HG02973 (cell line): ENCODE data around the gene BCAR3.

Experiments
- ATAC-seq: cut with Tn5 transposase; IDR thresholded peaks from one replicate; pipeline ENCODE4 v1.9.1; 2021; ENCODE audit warnings: moderate library complexity; ENCODE audit not compliant: unreplicated experiment

The BCAR3 gene

DNA sequence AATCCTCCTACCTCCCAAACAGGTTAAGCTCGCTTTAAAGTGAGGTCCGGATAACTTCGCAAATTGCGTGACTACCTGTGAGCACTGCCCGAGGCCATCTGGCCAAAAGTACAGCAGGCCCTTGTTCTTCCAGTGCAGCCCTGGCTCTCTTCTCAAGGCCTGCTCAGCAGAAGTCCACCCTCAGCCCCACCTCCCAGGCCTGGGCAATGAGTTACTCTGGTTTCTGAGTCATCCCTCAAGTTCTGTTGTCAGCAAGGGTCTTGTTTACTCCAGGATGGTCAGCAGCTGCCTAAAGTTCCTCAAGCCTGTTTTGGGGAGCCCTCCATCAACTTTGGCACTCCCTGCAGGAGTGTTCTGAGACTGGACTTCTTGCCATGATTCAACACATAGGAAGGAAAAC, 101.7 kb downstream of the BCAR3 start:
- ATAC-seq, result no peak

DNA sequence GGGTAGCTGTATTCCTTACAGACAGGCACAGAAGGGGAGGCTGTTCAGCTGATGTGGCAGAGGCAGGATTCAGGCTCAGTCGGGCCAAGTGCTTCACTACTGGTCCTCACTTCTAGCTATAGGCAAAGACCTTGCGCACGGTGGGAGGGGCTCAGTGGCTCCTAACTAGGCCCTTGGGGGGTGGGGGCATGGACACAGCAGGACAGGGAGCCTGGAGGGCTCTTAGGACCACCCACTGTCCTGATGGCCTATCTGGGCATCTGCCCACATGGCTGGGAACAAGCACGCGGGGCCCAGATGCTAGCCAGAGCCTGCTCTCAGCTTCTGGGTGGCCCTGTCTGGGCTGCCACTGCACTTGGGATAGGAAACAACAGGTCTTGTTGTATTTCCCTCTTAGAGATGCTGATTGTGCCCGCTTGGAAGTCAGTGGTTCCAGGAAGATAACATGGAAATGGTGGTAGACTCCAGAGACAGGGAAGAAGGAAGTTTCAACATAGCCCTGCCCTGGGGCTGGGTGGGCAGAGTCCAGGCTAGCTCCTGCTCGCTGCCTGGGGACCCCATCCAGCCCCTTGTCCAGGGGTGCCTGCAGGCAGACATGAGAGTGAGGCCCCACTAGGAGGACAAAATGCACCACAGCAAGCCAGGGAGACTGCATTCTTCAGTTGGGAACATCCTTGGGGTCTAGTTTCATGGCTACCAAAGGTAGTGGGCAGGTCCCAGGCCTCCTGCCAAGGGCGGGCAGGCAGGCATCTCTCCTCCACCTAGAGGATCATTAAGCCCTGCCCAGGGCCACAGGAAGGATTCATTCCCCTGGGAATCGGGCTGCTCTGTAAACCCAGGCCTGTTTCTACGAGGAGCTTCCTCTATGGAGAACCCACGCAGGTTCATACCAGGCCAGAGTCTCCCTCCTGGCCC, 102.5 kb downstream of the BCAR3 start:
- ATAC-seq, result no peak

DNA sequence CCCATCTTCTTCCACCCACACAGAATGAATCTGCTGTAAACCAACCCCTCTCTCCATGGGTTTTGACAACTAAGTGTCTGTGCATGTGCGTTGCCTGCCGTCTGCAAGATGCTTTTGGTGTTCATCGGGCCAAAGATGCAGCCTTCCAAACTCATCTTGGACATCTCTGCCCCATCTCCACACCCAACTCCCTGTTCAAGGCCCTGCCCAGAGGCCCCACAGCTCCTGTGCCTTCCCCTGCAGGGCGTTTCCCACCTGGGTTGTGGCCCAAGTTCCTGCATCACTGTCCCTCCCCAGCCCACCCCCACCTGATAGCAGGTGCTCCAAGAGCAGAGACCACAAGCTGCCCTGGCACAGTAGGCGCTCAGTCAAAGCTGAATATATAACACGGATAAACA, 103.2 kb downstream of the BCAR3 start:
- ATAC-seq, result no peak

DNA sequence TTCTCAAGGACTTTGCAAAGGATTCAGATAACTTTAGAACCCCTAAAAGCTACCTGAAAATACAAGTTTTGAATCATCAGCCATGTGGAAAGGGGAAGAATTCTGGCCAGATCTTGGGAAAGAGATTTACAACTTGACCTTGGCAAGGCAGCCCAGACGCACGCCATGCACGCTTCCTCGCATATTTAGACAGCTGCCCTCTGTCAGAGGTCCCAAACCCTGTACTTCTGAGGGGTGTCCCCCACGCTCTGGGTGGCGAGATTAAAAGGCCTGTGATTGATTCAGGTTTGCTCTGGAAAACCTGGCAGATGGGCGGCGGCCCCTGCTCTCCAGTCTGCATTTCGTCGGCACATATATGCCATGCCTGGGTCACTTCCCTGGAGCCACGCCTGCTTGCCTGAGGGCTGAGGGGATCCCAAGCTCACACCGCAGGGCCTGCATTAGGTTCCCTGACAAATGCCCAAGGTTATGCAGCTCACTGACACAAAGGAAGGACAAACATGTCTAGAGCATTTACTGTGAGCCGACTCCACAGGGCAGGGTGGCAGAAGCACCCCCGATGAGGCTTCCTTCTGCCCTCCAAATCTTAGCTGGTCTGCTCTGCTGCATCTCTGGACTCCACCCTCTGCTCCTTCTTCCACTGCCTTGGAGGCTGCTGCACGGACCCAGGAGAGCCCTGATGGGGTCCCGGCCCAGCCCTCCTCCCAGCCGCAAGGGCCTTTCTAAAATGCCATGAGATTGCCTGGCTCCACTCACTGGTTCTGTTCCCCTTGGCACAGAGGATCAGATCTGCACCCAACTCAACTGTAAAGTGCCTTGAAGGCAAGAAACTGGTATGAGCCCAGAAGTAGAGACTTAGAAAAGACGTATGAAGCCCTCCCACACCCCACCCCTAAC, 103.9 kb downstream of the BCAR3 start:
- ATAC-seq, result no peak

DNA sequence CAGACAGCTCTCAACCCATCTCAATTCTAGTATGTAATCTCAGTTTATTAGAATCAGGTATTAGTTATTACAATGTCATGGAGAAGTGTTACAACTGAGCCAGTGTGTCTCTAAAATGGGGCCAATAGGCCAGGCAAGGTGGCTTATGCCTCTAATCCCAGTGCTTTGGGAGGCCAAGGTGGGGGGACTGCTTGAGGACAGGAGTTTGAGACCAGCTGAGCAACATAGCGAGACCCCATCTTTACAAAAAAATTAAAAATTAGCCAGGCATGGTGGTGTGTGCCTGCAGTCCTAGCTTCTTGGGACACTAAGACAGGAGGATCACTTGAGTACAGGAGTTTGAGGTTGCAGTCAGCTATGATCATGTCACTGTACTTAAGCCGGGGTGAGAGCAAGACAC, 104.9 kb downstream of the BCAR3 start:
- no peak for ATAC-seq

DNA sequence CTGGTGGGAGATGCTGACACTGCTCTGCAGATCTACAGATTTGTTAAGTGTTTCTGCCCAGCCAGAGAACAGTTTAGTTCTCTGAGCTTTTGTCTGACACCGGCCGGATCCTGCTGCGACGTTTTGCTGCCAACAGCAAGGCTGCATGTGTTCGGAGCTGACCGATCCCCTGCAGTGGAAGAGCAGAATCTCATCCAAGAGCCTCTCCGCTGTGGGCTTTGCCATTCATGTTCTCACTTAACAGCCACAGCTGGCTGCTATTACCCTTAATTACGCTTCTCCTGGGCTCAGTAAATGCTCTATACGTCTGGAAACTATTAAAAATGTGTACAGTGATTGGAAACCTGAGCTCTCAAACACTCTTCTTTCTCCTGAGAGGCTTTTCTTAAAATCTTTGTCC, 105.3 kb downstream of the BCAR3 start:
- no peak for ATAC-seq

DNA sequence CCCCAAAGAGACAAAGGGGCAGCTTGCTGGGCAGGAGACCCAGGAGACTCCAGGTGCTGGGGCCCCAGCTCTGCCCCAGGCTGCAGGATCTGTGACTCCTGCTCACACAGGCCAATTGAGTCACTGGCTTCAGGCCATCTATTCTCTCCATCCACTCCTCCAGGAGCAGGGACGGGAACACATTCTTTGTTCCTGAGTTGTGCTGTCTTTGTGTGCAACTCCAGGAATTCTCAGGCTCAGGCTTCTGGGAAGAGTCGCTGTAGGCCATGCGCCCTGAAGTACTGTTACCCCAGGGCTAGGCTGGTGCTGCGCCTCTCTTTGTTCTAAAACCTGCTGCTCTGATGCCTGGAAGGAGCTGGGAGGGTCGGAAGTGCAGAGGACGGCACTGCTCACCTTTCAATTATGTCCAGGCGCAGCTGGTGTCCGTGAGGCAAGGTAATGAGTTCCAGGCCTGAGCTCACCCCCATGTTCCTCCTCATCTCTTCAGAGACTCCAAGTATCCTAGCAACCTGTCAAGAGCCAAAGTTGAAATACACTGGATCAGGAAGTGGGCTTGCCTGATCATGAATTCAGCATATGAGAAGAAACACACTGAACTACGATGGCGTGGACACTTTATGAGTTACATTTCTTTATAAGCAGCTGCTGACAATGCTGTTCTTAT, 105.9 kb downstream of the BCAR3 start:
- ATAC-seq, result no peak

DNA sequence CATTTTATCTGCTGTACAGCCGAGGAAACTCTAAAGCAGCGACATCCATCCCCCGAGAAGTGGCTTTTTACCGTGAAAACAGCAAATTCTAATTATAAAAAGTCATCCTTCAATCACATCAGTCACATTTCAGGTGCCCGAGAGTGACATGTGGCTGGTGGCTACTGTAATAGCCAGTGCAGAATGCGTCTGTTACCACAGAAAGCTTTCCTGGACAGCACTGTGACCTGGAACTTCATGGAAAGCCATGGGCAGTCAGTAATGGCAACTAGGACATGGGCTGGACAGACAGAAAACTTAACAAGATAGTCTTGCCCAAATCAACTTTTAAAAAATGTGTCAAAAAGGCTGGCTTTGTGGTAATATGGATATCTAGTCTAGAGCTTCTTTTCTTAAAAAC, 106.6 kb downstream of the BCAR3 start:
- no peak for ATAC-seq

DNA sequence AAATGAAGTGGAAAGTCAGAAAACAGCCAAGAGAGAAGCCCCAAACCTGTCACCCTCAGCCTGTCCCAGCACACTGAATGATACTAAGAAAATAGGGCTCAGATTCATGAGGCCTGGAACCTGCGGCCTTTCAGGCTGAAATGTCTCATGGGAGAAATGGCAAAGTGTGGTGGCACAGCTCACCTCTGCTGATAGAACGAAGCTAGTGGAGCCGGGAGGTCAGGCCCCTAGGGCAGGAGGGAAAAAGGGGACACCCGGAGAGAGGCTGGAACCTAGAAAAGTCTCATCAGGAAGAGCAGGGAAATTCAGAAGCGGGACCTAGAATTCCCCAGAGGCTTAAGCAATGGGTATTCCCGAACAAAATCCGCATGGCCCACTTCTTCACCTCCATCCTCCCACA, 107.1 kb downstream of the BCAR3 start:
- ATAC-seq, result no peak

DNA sequence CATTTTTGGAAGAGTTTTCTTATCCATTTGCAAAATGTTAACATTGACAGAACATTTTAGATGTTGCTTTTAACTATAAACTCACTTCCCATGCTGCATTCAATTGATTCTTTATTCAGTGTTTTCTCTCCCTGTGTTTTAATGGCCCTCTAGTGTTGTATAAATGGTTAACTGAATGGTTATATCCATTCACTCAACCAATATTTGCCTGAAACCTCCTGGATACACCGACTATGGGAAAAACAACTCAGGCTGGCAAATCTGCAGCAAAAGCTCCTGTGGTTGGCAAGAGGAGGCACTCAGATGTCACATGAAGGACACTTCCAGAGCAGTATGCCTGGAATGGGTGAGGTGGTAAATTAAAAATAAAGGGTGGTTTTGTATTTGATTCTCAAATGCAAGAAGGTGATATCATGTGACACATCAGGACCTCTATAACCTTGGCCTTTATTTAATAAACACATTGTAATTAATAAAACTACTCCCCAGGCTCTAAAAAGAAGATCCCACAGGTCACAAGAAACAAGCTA, 107.6 kb downstream of the BCAR3 start:
- ATAC-seq, result no peak

DNA sequence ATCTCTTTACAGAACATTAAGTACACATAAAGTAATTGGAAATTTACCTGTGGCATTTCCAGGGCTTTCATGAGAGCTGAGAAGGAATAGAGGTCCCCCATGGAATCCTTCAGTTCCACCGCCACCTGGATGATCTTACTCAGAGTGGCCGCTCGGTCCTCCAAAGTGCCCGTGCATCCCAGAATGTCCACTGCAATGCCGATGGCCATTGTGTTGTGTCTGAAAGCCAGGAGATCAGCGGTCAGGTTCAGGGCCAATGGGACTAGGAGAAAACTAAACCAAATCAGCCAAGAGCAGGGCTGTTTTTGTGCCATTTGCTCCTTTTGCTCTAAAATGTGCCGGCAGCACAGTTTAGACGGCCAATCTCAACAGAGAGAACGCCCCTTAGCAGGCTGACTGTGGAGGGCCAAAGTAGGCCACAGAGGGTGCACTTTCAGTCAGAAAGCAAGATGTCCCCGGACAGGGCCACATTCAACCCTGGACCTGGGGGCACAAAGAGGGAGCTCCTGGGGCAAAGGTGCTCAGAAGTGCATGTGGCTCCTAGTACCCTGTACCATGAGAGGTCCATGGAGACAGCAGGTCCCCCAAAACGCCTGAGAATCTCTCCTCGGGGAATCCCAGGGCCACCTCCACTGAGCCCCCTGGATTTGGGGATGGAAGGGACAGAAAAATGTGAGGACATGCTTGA, 109.9 kb downstream of the BCAR3 start:
- ATAC-seq, result no peak

DNA sequence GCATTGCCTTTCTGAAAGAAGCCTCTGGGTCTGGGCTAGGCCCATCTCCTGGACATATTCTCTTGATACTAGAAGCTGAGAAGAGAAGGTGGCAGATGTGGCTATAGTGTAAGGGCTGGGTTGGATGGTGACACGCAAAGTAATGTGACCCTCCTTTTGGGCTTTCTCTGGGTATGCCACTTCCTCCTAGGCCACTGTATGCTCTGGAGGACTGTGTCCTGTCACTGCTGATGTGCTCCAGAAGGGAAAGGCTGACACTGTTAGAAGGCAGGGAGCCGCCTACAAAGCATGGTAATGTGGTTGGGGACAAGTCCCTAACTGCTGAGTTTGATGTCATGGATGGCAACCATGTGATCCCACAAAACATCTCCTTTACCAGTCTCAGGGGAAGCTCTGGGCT, 112.1 kb downstream of the BCAR3 start:
- ATAC-seq, result no peak

DNA sequence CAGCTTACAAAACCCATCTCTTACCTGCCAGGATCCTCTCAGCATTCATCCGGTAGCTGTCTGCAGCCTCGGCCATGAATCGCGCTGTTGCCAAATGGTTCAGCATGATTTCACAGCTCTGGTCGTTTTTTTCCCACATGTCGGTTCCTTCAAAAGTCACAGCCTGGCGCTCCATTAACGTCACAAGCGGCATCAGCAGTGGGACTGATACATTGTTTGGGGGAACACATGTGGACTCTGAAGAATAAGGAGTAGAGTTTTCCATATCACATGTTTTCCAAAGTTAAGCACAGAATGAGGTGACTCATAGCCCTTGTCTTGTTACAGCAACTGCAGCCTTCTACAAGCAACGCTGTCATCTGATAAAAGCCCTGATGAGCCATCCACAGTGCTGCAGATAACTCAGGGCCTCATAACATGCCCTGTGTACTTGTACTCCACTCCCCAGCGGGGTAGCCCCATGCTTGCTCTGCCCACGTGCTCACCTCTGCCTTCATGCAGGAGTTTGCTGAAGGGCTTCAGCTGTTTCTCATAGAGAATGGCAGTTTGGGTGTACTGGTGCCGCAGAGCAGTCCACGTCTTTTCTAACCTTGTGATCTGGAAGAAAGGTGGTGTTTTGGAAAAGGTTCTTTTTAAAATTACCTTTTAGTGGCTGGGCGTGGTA, 114.2 kb downstream of the BCAR3 start:
- ATAC-seq, result no peak

DNA sequence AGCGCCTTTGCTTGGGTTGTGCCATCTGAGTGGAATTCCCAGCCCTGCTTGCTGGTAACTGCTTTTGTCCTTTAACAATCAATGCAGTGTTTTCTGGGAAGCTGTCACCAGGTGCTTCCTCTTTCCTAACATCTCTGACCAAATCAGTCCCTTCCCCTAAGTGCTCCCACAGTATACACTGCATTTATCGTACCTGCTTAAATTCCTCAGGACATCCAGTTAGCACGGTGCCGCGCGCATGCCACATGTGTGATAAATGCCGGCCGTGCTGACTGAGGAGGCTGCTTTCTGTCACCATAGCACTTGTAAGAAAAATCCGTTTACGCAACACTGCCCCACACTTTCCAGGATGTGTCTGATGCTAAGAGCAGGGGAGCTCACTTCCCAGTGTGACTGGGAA, 115.4 kb downstream of the BCAR3 start:
- ATAC-seq, result no peak

DNA sequence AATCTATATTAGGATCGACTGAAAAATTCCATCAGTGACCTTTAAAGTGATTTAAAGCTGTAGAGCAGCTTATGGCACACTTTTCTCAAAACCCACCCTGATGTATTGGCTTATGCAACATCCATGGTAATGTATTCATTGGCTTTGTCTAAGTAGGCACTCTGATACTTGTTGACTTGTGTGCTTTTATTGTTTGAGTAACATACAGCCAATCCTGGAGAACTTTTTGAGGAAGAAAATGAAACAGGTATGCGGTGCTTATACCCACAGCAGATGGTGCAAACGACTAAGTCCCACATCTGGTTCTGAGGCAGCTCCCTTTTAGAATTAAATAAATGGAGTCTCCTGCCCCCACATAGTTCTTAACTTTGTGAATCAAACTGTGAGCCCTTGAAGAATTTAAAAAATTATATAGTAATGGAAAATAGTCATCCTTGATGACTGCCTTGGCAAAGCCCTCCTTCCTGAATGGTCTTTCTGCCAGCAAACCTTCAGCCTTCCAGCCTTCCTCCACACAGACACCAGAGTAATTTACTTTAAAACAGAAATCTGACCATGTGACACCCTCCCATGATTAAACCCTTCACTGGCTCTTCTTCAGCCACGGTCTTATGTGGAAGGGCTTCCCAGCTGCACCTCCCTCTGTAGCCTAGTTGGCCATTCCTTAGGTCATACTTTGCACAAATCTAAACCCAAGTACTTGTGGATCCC, 116.0 kb downstream of the BCAR3 start:
- ATAC-seq, result no peak

DNA sequence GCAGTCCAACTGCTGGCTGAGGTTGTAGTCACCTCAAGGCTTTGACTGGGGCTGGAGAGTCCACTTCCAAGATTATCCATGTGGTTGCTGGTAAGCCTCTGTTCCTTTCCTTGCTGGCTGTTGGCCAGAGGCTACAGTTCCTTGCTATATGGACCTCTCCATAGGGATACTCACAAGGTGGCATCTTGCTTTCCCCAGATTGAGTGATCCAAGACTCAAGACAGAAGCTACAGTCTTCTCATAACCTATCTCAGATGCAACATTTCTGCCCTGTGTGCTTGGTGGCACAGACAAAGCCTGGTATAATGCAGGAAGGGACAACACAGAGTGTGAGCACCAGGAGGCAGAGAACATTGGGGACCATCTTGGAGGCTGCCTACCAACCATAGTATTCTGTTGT, 121.9 kb downstream of the BCAR3 start:
- no peak for ATAC-seq

DNA sequence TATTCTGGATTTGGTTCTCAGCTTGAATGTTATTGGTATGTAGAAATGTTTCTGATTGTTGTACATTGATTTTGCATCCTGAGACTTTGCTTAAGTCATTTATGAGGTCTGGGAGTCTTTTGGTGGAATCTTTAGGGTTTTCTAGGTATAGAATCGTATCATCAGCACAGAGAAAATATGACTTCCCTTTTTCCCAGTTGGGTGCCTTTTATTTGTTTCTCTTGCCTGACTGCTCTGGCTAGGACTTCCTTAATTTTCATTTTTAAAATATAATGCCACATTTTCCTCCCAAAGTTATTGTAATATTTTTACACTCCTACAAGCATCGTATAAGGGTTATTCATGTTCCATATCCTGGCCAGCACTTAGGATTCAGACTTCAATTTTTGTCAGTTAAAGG, 122.6 kb downstream of the BCAR3 start:
- no peak for ATAC-seq

DNA sequence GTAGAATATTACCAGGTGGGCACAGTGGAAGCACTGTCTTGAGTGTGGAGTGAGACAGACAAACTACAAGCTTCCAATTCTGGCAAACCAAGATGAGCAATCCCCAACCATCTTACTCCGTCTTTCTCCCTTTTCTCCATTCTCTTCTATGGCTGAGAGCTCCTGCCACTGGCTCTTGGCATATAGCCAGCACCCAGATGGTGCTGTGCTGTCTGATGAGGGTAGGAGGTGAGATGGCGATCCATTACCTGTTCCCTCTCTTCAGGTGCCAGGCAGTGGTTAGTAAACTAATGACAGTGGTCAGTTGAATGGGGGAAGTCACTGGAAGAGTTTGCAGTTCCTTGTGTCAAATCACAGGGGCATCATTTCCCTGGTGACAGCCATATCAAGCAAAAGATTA, 125.3 kb downstream of the BCAR3 start:
- ATAC-seq, result no peak
